Measurements from ENCODE around the gene TBL1X.

The TBL1X gene

GRCh38 chrX:9538544-9539045 lies 73.7 kb downstream of the TBL1X start:
- no CpG with 5 or more reads among the region's 10 CpGs for WGBS, 2 donors (ENCODE audit: extremely low coverage in 2 of 2, insufficient read length in 2 of 2, insufficient replicate concordance in 1 of 2)

GRCh38 chrX:9539605-9540387 lies 74.9 kb downstream of the TBL1X start:
- Histone ChIP-seq H3K14ac (ENCODE audit: low read length) (no peak overlapping the region), H3K36me3 (replicated peaks in 1 of 2; ENCODE audit: control insufficient read depth in 2 of 2, insufficient read depth in 2 of 2, low read length in 2 of 2) (peaks cover 0 to 5% of the 10 kb centered on the region in 2 donors), H3K18ac (ENCODE audit: low read length) (no peak overlapping the region), H3K27me3 (ENCODE audit: control insufficient read depth in 3 of 3, insufficient read depth in 3 of 3, low read depth in 1 of 3, low read length in 3 of 3) (no peaks in the 10 kb centered on the region), H3K79me1 (ENCODE audit: low read depth, low read length) (peaks cover 5% of the 10 kb centered on the region), H2BK15ac (ENCODE audit: low read length) (no peak overlapping the region), H3K27ac (replicated peaks; ENCODE audit: low read length) (no peak overlapping the region), H3K9me3 (replicated peaks in 1 of 2; ENCODE audit: control insufficient read depth in 2 of 2, insufficient read depth in 1 of 2, low read depth in 1 of 2, low read length in 2 of 2) (no peaks in the 10 kb centered on the region), H3K23ac (ENCODE audit: low read depth, low read length, poor library complexity) (no peak overlapping the region), H3K4me1 (ENCODE audit: control insufficient read depth in 2 of 2, insufficient read depth in 1 of 2, low read depth in 1 of 2, low read length in 2 of 2) (peaks cover 0 to 12% of the 10 kb centered on the region in 2 donors), H4K91ac (ENCODE audit: low read depth, low read length, poor library complexity) (no peak overlapping the region), H2BK120ac (ENCODE audit: low read depth, low read length) (no peak overlapping the region), H2AK5ac (ENCODE audit: low read depth, low read length) (no peak overlapping the region), H3K4ac (ENCODE audit: low read length) (no peak overlapping the region), H2BK5ac (ENCODE audit: low read length) (no peak overlapping the region), H3K4me3 (ENCODE audit: low read length in 2 of 2) (no peak overlapping the region), H4K8ac (ENCODE audit: low read depth, low read length) (no peak overlapping the region), H2BK12ac (ENCODE audit: low read length) (no peak overlapping the region), H3K9ac (ENCODE audit: low read depth, low read length, poor library complexity) (no peak overlapping the region), H3K4me2 (ENCODE audit: insufficient read depth, low read length, poor library complexity, severe bottlenecking) (no peak overlapping the region), H2AFZ (ENCODE audit: low read length) (no peak overlapping the region)
- no CpG with 5 or more reads among the region's 5 CpGs for WGBS, 2 donors (ENCODE audit: extremely low coverage in 2 of 2, insufficient read length in 2 of 2, insufficient replicate concordance in 1 of 2)
- DNase-seq (ENCODE audit: low spot score) = no peak

More at GRCh38 chrX:9538544-9539045, 73.7 kb downstream of the TBL1X start:
- H2BK5ac ChIP-seq (ENCODE audit: low read length) = no peak overlapping the region
- H3K27me3 ChIP-seq (ENCODE audit: control insufficient read depth in 3 of 3, insufficient read depth in 3 of 3, low read depth in 1 of 3, low read length in 3 of 3) = no peaks in the 10 kb centered on the region
- no peak overlapping the region for H2BK12ac ChIP-seq (ENCODE audit: low read length)
- no peak overlapping the region for H4K91ac ChIP-seq (ENCODE audit: low read depth, low read length, poor library complexity)
- no peak overlapping the region for H2AFZ ChIP-seq (ENCODE audit: low read length)
- no peak overlapping the region for H3K27ac ChIP-seq (replicated peaks; ENCODE audit: low read length)
- H3K4me2 ChIP-seq (ENCODE audit: insufficient read depth, low read length, poor library complexity, severe bottlenecking) = no peak overlapping the region
- no peak overlapping the region for H3K18ac ChIP-seq (ENCODE audit: low read length)
- no peak overlapping the region for H3K4ac ChIP-seq (ENCODE audit: low read length)
- DNase-seq (ENCODE audit: low spot score) = no peak
- H3K23ac ChIP-seq (ENCODE audit: low read depth, low read length, poor library complexity) = no peak overlapping the region
- no peak overlapping the region for H4K8ac ChIP-seq (ENCODE audit: low read depth, low read length)
- peaks cover 0 to 5% of the 10 kb centered on the region in 2 donors for H3K36me3 ChIP-seq (replicated peaks in 1 of 2; ENCODE audit: control insufficient read depth in 2 of 2, insufficient read depth in 2 of 2, low read length in 2 of 2)
- H3K4me1 ChIP-seq (ENCODE audit: control insufficient read depth in 2 of 2, insufficient read depth in 1 of 2, low read depth in 1 of 2, low read length in 2 of 2) = peaks cover 7 to 16% of the 10 kb centered on the region in 2 donors
- H3K9me3 ChIP-seq (replicated peaks in 1 of 2; ENCODE audit: control insufficient read depth in 2 of 2, insufficient read depth in 1 of 2, low read depth in 1 of 2, low read length in 2 of 2) = no peaks in the 10 kb centered on the region
- H3K9ac ChIP-seq (ENCODE audit: low read depth, low read length, poor library complexity) = no peak overlapping the region
- no peak overlapping the region for H2BK120ac ChIP-seq (ENCODE audit: low read depth, low read length)
- H3K4me3 ChIP-seq (ENCODE audit: low read length in 2 of 2) = no peak overlapping the region
- H3K79me1 ChIP-seq (ENCODE audit: low read depth, low read length) = peaks cover 5% of the 10 kb centered on the region
- no peak overlapping the region for H2BK15ac ChIP-seq (ENCODE audit: low read length)
- H3K14ac ChIP-seq (ENCODE audit: low read length) = no peak overlapping the region
- no peak overlapping the region for H2AK5ac ChIP-seq (ENCODE audit: low read depth, low read length)

- Histone ChIP-seq H3K4me2 (ENCODE audit: insufficient read depth, low read length, poor library complexity, severe bottlenecking) (no peak overlapping the region), H3K4me3 (ENCODE audit: low read length in 2 of 2) (no peak overlapping the region), H3K14ac (ENCODE audit: low read length) (no peak overlapping the region), H3K27ac (replicated peaks; ENCODE audit: low read length) (no peak overlapping the region), H3K27me3 (ENCODE audit: control insufficient read depth in 3 of 3, insufficient read depth in 3 of 3, low read depth in 1 of 3, low read length in 3 of 3) (no peaks in the 10 kb centered on the region), H2BK12ac (ENCODE audit: low read length) (no peak overlapping the region), H3K79me1 (ENCODE audit: low read depth, low read length) (peaks cover 7% of the 10 kb centered on the region), H3K4me1 (ENCODE audit: control insufficient read depth in 2 of 2, insufficient read depth in 1 of 2, low read depth in 1 of 2, low read length in 2 of 2) (peaks cover 0 to 8% of the 10 kb centered on the region in 2 donors), H4K91ac (ENCODE audit: low read depth, low read length, poor library complexity) (no peak overlapping the region), H2BK120ac (ENCODE audit: low read depth, low read length) (no peak overlapping the region), H2BK15ac (ENCODE audit: low read length) (no peak overlapping the region), H3K36me3 (replicated peaks in 1 of 2; ENCODE audit: control insufficient read depth in 2 of 2, insufficient read depth in 2 of 2, low read length in 2 of 2) (peaks cover 0 to under 1% of the 10 kb centered on the region in 2 donors), H3K18ac (ENCODE audit: low read length) (no peak overlapping the region), H3K9ac (ENCODE audit: low read depth, low read length, poor library complexity) (no peak overlapping the region), H2BK5ac (ENCODE audit: low read length) (no peak overlapping the region), H2AFZ (ENCODE audit: low read length) (no peak overlapping the region), H4K8ac (ENCODE audit: low read depth, low read length) (no peak overlapping the region), H3K9me3 (replicated peaks in 1 of 2; ENCODE audit: control insufficient read depth in 2 of 2, insufficient read depth in 1 of 2, low read depth in 1 of 2, low read length in 2 of 2) (no peaks in the 10 kb centered on the region), H3K4ac (ENCODE audit: low read length) (no peak overlapping the region), H3K23ac (ENCODE audit: low read depth, low read length, poor library complexity) (no peak overlapping the region), H2AK5ac (ENCODE audit: low read depth, low read length) (no peak overlapping the region)
- DNase-seq (ENCODE audit: low spot score) = no peak
- WGBS, 2 donors (ENCODE audit: extremely low coverage in 2 of 2, insufficient read length in 2 of 2, insufficient replicate concordance in 1 of 2) = no CpG with 5 or more reads among the region's 13 CpGs
Observed at GRCh38 chrX:9542106-9542760, 77.4 kb downstream of the TBL1X start.

GRCh38 chrX:9542761-9543111 lies 77.9 kb downstream of the TBL1X start:
- H2BK120ac ChIP-seq (ENCODE audit: low read depth, low read length) = no peak overlapping the region
- H3K23ac ChIP-seq (ENCODE audit: low read depth, low read length, poor library complexity) = no peak overlapping the region
- no peak overlapping the region for H3K4me3 ChIP-seq (ENCODE audit: low read length in 2 of 2)
- no peaks in the 10 kb centered on the region for H3K9me3 ChIP-seq (replicated peaks in 1 of 2; ENCODE audit: control insufficient read depth in 2 of 2, insufficient read depth in 1 of 2, low read depth in 1 of 2, low read length in 2 of 2)
- H3K9ac ChIP-seq (ENCODE audit: low read depth, low read length, poor library complexity) = no peak overlapping the region
- H2AK5ac ChIP-seq (ENCODE audit: low read depth, low read length) = no peak overlapping the region
- peaks cover 0 to 2% of the 10 kb centered on the region in 2 donors for H3K36me3 ChIP-seq (replicated peaks in 1 of 2; ENCODE audit: control insufficient read depth in 2 of 2, insufficient read depth in 2 of 2, low read length in 2 of 2)
- H3K18ac ChIP-seq (ENCODE audit: low read length) = no peak overlapping the region
- H4K91ac ChIP-seq (ENCODE audit: low read depth, low read length, poor library complexity) = no peak overlapping the region
- H3K4ac ChIP-seq (ENCODE audit: low read length) = no peak overlapping the region
- no peak overlapping the region for H2AFZ ChIP-seq (ENCODE audit: low read length)
- no CpG with 5 or more reads among the region's 12 CpGs for WGBS, 2 donors (ENCODE audit: extremely low coverage in 2 of 2, insufficient read length in 2 of 2, insufficient replicate concordance in 1 of 2)
- H3K79me1 ChIP-seq (ENCODE audit: low read depth, low read length) = peaks cover 7% of the 10 kb centered on the region
- H2BK15ac ChIP-seq (ENCODE audit: low read length) = no peak overlapping the region
- H3K4me1 ChIP-seq (ENCODE audit: control insufficient read depth in 2 of 2, insufficient read depth in 1 of 2, low read depth in 1 of 2, low read length in 2 of 2) = peaks cover 0 to 8% of the 10 kb centered on the region in 2 donors
- no peak overlapping the region for H2BK12ac ChIP-seq (ENCODE audit: low read length)
- H3K14ac ChIP-seq (ENCODE audit: low read length) = no peak overlapping the region
- no peak overlapping the region for H4K8ac ChIP-seq (ENCODE audit: low read depth, low read length)
- no peak overlapping the region for H2BK5ac ChIP-seq (ENCODE audit: low read length)
- H3K27ac ChIP-seq (replicated peaks; ENCODE audit: low read length) = no peak overlapping the region
- DNase-seq (ENCODE audit: low spot score) = no peak
- no peaks in the 10 kb centered on the region for H3K27me3 ChIP-seq (ENCODE audit: control insufficient read depth in 3 of 3, insufficient read depth in 3 of 3, low read depth in 1 of 3, low read length in 3 of 3)
- H3K4me2 ChIP-seq (ENCODE audit: insufficient read depth, low read length, poor library complexity, severe bottlenecking) = no peak overlapping the region

All from neuronal stem cell (in vitro differentiated cells).